ENCODE results near the gene SUPT4H1.

SUPT4H1 gene

DNA sequence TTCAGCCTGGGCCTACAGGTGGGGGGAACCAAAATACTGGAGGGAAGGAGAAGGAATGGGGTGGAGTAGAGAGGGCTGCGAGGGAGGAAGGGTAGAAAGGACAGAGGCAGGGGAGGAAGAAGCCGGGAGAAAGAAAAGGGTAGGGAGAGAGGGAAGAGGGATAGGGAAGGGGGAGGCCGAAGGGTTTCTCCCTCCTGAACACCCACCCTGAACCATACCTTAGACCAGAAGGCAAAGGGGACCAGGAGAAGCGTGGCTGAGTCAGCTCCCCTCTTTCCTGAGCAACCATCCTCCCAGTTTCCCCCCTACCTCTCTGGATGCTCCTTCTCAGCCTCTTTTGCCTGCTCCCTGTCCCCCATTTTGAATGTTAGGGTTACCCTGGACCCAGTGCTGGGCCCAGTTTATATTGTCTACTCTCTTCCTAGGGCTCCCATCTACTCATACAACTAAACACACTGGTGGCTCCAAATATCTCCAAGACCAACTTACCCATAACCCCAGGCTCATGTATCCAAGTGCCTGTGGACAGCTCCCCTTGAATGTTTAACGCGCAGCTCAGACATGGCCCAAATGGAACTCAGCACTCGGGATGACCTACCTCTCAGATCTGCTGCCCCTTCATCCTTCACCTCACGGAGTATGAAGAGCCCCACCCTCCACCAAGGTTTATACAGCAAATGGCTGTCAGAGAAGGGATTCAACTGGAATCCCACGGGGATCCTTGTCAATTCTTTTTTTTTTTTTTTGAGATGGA is 31.3 kb downstream of the SUPT4H1 start:
- TF ChIP-seq, protein P1, sequence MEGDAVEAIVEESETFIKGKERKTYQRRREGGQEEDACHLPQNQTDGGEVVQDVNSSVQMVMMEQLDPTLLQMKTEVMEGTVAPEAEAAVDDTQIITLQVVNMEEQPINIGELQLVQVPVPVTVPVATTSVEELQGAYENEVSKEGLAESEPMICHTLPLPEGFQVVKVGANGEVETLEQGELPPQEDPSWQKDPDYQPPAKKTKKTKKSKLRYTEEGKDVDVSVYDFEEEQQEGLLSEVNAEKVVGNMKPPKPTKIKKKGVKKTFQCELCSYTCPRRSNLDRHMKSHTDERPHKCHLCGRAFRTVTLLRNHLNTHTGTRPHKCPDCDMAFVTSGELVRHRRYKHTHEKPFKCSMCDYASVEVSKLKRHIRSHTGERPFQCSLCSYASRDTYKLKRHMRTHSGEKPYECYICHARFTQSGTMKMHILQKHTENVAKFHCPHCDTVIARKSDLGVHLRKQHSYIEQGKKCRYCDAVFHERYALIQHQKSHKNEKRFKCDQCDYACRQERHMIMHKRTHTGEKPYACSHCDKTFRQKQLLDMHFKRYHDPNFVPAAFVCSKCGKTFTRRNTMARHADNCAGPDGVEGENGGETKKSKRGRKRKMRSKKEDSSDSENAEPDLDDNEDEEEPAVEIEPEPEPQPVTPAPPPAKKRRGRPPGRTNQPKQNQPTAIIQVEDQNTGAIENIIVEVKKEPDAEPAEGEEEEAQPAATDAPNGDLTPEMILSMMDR (IDR thresholded peaks at IDR 0.05; ENCODE audit: low read depth, low read length): no peak
- no peak for DNase-seq (ENCODE audit: low read depth in 2 of 2)
- no peak overlapping the region for H3K4me3 ChIP-seq (replicated peaks in 1 of 2; ENCODE audit: low read depth in 2 of 2, low read length in 2 of 2)

DNA sequence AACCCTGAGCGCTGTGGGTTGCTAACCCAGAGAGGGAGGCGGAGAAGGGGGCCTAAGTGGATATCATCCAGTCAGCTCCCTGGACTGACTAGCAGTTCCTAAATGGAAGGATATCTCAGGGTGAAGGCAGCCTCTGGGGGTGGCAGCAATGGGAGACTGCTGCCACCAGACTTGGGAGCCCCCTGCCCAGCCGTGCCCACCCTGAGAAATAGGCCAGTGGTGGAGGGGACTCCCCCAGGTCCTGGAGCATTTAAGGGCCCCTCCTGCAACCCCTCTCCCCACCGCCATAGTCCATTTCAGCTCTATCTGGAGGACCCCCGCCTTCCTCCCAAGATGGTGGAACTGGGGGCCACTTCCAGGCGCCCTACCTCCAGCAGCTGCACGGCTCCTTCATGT is 31.8 kb downstream of the SUPT4H1 start:
- H3K4me3 ChIP-seq (replicated peaks in 1 of 2; ENCODE audit: low read depth in 2 of 2, low read length in 2 of 2): no peak overlapping the region
- DNase-seq (ENCODE audit: low read depth in 2 of 2): no peak
- TF ChIP-seq, protein P1 (IDR thresholded peaks at IDR 0.05; ENCODE audit: low read depth, low read length): no peak

DNA sequence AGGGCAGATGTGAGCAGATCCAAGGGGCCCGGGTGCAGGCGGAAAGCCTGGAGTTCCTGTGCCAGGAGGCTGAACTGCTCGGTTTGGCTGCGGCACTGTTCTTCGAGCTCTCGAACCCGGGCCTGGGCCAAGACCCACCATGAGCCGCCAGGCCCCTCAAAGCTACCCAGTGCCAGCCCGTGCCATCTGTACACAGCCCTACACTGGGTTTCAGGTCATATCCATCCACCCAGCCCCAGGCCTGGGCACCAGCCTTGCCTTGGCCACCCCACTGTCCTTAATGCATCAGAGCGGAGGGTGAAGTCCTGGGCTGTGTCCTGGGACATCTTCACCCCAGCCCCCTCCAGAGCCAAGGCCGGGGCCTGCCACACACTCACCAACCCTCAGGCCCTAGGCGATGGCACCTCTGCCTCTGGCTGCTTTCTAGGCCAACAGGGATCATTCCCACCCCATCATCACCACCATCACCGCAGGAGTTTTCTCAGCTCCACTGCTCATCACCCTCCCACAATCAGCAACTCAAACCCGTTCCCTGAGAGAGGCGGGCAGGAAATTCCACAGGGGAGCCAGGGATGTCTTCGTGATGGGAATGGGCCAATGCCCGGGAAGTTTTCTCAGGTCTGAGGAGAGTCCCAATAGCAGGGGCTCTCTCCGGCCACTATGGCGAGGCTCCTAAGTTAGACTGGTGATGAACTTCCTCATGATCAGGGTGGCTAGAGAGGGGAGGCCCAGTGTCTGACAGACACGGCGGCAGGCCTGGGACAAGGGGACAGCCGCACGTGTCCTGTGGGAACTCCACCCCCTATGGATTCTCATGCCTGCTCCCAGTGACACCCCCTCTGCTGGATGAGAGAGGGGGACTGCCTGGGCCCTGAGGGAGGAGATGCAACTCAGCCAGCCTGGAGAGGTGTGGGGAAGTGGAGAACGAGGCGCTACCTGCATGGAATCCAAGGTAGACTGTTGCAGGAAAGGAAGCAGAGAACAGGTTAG is 32.5 kb downstream of the SUPT4H1 start:
- TF ChIP-seq, protein P1 (IDR thresholded peaks at IDR 0.05; ENCODE audit: low read depth, low read length): no peak
- DNase-seq (ENCODE audit: low read depth in 2 of 2): no peak
- H3K4me3 ChIP-seq (replicated peaks in 1 of 2; ENCODE audit: low read depth in 2 of 2, low read length in 2 of 2): no peak overlapping the region

DNA sequence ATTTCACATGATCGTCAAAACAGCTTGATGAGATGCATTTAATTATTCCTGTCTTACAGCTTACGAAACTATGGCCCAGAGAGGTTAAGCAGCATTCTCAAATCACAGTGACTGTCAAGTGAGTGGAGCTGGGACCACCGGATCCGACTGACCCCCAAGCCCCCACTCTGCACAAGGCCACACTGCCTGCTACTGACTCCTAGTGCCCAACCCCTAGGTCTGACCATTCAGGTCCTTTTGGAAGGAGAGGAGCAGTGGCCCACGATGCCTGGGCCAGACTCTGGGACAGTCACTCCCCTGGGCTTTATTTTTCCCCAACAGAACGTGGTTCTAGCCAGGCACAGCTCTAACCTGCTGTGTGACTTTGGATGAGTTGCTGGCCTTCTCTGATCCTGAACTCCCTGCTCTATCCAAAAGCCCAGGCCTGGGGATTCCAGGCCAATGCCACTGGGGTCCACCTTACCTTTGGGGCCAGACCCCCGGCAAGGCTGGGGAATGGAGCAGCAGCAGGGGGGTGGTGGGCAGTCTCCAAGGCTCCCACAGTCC is 33.3 kb downstream of the SUPT4H1 start:
- no peak overlapping the region for H3K4me3 ChIP-seq (replicated peaks in 1 of 2; ENCODE audit: low read depth in 2 of 2, low read length in 2 of 2)
- DNase-seq (ENCODE audit: low read depth in 2 of 2): no peak
- TF ChIP-seq, protein P1 (IDR thresholded peaks at IDR 0.05; ENCODE audit: low read depth, low read length): no peak

DNA sequence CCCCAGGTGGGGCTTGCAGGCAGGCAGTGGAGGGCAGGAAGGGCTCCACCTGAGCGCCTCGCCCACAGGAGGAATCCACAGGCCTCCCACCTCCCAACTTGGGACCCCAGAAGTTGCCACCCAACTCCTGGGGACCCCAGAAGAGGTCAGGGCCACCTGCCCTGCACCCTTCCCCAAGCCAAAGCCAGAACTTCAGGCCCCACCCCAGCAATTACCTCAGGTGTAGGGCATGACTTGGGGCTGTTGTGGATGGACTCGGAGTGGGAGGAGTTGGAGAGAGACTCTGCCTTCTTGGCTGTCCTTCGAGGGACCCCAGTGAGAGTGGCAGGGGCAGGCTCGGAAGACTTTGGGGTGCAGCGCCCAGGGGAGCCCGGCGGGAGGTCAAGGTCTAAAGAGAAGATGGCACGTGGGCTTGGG is 33.9 kb downstream of the SUPT4H1 start:
- no peak for DNase-seq (ENCODE audit: low read depth in 2 of 2)
- H3K4me3 ChIP-seq (replicated peaks in 1 of 2; ENCODE audit: low read depth in 2 of 2, low read length in 2 of 2): no peak overlapping the region
- TF ChIP-seq, protein P1 (IDR thresholded peaks at IDR 0.05; ENCODE audit: low read depth, low read length): no peak

DNA sequence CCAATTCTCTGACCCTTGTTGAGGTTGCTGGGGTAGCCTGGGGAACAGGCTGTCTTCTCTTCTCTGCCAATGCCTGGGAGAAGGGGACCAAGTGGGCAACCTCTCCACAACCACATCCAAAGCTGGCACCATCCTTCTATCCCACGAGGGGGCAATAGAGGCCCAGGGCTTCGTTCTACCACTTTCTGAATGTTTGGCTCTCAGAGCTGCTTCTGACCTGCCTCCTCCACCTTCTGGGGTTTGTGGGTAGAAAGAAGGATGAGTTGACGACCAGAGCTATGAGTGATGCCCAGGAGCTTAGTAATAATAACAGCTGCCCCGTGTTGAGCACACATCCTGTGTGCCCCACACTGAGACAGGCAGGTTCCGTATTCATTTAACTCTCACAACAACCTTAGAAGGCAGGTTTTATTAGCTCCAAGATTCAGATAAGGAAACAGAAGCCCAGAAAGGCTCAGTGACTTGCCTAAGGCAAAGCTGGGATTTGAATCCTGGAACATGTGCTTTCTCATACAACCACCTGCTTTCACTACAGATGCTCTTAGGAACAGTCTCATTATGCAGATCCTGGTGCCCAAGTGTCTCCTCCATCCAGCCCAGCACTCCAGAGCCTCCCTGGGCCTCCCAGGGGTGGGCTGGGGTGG is 34.5 kb downstream of the SUPT4H1 start:
- H3K4me3 ChIP-seq (replicated peaks in 1 of 2; ENCODE audit: low read depth in 2 of 2, low read length in 2 of 2): no peak overlapping the region
- peak; percentile 62 to 63 for DNase-seq (ENCODE audit: low read depth in 2 of 2)
- TF ChIP-seq, protein P1 (IDR thresholded peaks at IDR 0.05; ENCODE audit: low read depth, low read length): peak; percentile 87
